ENCODE measurements around the gene BLOC1S3. TPM values are rescaled to one million over a fixed set of nuclear protein-coding genes. Genes with fewer than 3 reads are reported as not detected.

Gene BLOC1S3
- total and polyA plus RNA-seq, 2 of the 13 experiments (the other 11 are each of a cell fraction or from before 2014, with no cell fraction given): 4.3 to 4.8 TPM

DNA sequence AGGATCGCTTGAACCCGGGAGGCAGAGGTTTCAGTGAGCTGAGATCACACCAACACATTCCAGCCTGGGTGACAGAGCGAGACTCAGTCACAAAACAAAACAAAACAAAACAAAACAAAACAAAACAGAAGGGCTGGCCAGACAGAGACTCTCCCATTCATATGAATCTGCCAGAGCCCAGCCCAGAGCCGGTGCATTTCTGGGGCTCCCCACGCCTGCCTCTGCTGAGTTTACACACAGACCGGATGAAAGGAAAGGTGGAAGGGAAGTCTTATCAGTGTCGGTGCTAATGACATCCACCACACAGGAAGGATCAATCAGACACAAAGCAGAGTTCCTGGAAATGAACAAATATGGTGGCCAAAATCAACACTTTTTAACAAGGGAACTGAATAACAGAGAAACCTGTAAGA lies 7.4 kb upstream of the BLOC1S3 start (continued):
- TF ChIP-seq TRIM24 (CRISPR knock-in tag; IDR thresholded peaks at IDR 0.05) (no peak), PITX1 (CRISPR knock-in tag; IDR thresholded peaks at IDR 0.05) (no peak), PRPF4 (IDR thresholded peaks at IDR 0.05; ENCODE audit: low read depth, low read length, poor library complexity, severe bottlenecking) (no peak), ZSCAN31 (CRISPR knock-in tag; IDR thresholded peaks at IDR 0.05; ENCODE audit: low read depth) (no peak), RBAK (CRISPR knock-in tag; IDR thresholded peaks at IDR 0.05) (no peak), RFXANK (CRISPR knock-in tag; IDR thresholded peaks at IDR 0.05) (no peak), IKZF4 (CRISPR knock-in tag; IDR thresholded peaks at IDR 0.05; ENCODE audit: borderline replicate concordance, low read depth, not compliant biosample characterization) (no peak), ZNF704 (CRISPR knock-in tag; IDR thresholded peaks at IDR 0.05; ENCODE audit: borderline replicate concordance) (no peak), ZNF335 (CRISPR knock-in tag; IDR thresholded peaks at IDR 0.05) (no peak), KMT2B (CRISPR knock-in tag; IDR thresholded peaks at IDR 0.05) (no peak), NCOA5 (CRISPR knock-in tag; IDR thresholded peaks at IDR 0.05) (no peak), SNAI1 (CRISPR knock-in tag; IDR thresholded peaks at IDR 0.05; ENCODE audit: borderline replicate concordance) (no peak), TEAD3 (CRISPR knock-in tag; optimal IDR thresholded peaks at IDR 0.05; ENCODE audit: borderline replicate concordance) (peak; percentile 48), GATA4 (IDR thresholded peaks at IDR 0.05; ENCODE audit: borderline replicate concordance, low read depth) (peak; percentile 82; the same call in 1 of the 2 replicates), KLF13 (CRISPR knock-in tag; IDR thresholded peaks at IDR 0.05) (no peak), GPBP1L1 (CRISPR knock-in tag; IDR thresholded peaks at IDR 0.05) (no peak), MYC (CRISPR knock-in tag; IDR thresholded peaks at IDR 0.05; ENCODE audit: borderline replicate concordance) (no peak), XRCC5 (optimal IDR thresholded peaks at IDR 0.05; ENCODE audit: low read length) (no peak), AGO2 (optimal IDR thresholded peaks at IDR 0.05; ENCODE audit: low read depth, low read length) (no peak), DPF2 (CRISPR knock-in tag; IDR thresholded peaks at IDR 0.05; ENCODE audit: borderline replicate concordance, low read depth) (0 out of 2 replicates have a peak, but pooled peaks have one; percentile 22), ARNTL (CRISPR knock-in tag; IDR thresholded peaks at IDR 0.05) (no peak)
- TF ChIP-seq, protein P1, sequence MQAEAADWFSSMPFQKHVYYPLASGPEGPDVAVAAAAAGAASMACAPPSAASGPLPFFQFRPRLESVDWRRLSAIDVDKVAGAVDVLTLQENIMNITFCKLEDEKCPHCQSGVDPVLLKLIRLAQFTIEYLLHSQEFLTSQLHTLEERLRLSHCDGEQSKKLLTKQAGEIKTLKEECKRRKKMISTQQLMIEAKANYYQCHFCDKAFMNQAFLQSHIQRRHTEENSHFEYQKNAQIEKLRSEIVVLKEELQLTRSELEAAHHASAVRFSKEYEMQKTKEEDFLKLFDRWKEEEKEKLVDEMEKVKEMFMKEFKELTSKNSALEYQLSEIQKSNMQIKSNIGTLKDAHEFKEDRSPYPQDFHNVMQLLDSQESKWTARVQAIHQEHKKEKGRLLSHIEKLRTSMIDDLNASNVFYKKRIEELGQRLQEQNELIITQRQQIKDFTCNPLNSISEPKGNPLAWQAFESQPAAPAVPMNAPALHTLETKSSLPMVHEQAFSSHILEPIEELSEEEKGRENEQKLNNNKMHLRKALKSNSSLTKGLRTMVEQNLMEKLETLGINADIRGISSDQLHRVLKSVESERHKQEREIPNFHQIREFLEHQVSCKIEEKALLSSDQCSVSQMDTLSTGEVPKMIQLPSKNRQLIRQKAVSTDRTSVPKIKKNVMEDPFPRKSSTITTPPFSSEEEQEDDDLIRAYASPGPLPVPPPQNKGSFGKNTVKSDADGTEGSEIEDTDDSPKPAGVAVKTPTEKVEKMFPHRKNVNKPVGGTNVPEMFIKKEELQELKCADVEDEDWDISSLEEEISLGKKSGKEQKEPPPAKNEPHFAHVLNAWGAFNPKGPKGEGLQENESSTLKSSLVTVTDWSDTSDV (CRISPR knock-in tag; IDR thresholded peaks at IDR 0.05): no peak
- TF ChIP-seq, protein P2, sequence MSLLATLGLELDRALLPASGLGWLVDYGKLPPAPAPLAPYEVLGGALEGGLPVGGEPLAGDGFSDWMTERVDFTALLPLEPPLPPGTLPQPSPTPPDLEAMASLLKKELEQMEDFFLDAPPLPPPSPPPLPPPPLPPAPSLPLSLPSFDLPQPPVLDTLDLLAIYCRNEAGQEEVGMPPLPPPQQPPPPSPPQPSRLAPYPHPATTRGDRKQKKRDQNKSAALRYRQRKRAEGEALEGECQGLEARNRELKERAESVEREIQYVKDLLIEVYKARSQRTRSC (CRISPR knock-in tag; IDR thresholded peaks at IDR 0.05; ENCODE audit: low read depth): no peak
- TF ChIP-seq, protein P3, sequence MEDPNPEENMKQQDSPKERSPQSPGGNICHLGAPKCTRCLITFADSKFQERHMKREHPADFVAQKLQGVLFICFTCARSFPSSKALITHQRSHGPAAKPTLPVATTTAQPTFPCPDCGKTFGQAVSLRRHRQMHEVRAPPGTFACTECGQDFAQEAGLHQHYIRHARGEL (CRISPR knock-in tag; IDR thresholded peaks at IDR 0.05): no peak
- TF ChIP-seq, protein P4, sequence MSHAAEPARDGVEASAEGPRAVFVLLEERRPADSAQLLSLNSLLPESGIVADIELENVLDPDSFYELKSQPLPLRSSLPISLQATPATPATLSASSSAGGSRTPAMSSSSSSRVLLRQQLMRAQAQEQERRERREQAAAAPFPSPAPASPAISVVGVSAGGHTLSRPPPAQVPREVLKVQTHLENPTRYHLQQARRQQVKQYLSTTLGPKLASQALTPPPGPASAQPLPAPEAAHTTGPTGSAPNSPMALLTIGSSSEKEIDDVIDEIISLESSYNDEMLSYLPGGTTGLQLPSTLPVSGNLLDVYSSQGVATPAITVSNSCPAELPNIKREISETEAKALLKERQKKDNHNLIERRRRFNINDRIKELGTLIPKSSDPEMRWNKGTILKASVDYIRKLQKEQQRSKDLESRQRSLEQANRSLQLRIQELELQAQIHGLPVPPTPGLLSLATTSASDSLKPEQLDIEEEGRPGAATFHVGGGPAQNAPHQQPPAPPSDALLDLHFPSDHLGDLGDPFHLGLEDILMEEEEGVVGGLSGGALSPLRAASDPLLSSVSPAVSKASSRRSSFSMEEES (CRISPR knock-in tag; IDR thresholded peaks at IDR 0.05): no peak

Measured in HepG2 (cell line).